B cell (primary cell): ENCODE data around the gene RAP2C. TPM values are rescaled to one million over a fixed set of nuclear protein-coding genes. Genes with fewer than 3 reads are reported as not detected.

ENCODE experiments used
- ATAC-seq: fragments of 200-7000 bp; cut with Tn5 transposase; one replicate; pipeline ENCODE4 v1.10.0; 2021; ENCODE audit warnings: low read depth, mild to moderate bottlenecking, moderate number of reproducible peaks, moderate library complexity
- CTCF ChIA-PET: fragments of 350-600 bp; sonication (Branson Sonifier 250); formaldehyde crosslinking; loops from one replicate; lab custom pipeline; 2021; ENCODE audit warnings: antibody characterized with exemption, inconsistent platforms; lab: Charles Lee
- POLR2A ChIA-PET: fragments of 350-600 bp; sonication (Branson Sonifier 250); formaldehyde crosslinking; loops from one replicate; lab custom pipeline; 2021; ENCODE audit warnings: antibody characterized with exemption; lab: Charles Lee
- DNase-seq: peaks from one replicate; pipeline ENCODE4 v3.0.0; 2013
- H2AFZ ChIP-seq: 2 replicates; pipeline ENCODE4 v1.6.1; 2012; ENCODE audit warnings: mild to moderate bottlenecking, low read depth, low read length; ENCODE audit not compliant: insufficient read depth, poor library complexity, severe bottlenecking
- H3K27ac ChIP-seq, 2 donors: 1 replicate in 1 of 2; 2 replicates in 1 of 2; pipeline ENCODE4 v1.5.1; 2012 to 2013; ENCODE audit warnings: low read length in 2 of 2, mild to moderate bottlenecking in 2 of 2, moderate library complexity in 1 of 2
- H3K27me3 ChIP-seq, 4 experiments: fragments of 200-600 bp in 1 of 4; sonication (generic) in 1 of 4; replicated peaks in 1 of 4; 1 replicate in 2 of 4; 2 replicates in 2 of 4; pipeline versions ENCODE4 v1.6.1 to v1.7.0; 2013 to 2016; ENCODE audit warnings: low read length in 3 of 4, mild to moderate bottlenecking in 2 of 4, mixed read lengths in 1 of 4, moderate library complexity in 1 of 4; ENCODE audit not compliant: insufficient read depth in 4 of 4, control insufficient read depth in 3 of 4; ENCODE audit errors: control extremely low read depth in 1 of 4
- H3K36me3 ChIP-seq, 2 experiments: replicated peaks in 1 of 2; 1 replicate in 1 of 2; 2 replicates in 1 of 2; pipeline versions ENCODE4 v1.6.1 to v1.7.1; 2013; ENCODE audit warnings: low read length in 1 of 2; ENCODE audit not compliant: insufficient read depth in 2 of 2, control insufficient read depth in 1 of 2; ENCODE audit errors: control extremely low read depth in 1 of 2, extremely low read depth in 1 of 2
- H3K4me1 ChIP-seq, 2 donors: fragments of 200-600 bp in 1 of 2; sonication (generic) in 1 of 2; 1 replicate in 1 of 2; 2 replicates in 1 of 2; pipeline versions ENCODE4 v1.5.1 to v1.6.1; 2013 to 2017; ENCODE audit warnings: low read length in 2 of 2; ENCODE audit not compliant: control insufficient read depth in 2 of 2, insufficient read depth in 2 of 2
- H3K4me2 ChIP-seq: replicated peaks from 2 replicates; pipeline ENCODE3; 2012; ENCODE audit warnings: mild to moderate bottlenecking, low read depth, low read length; ENCODE audit not compliant: poor library complexity, severe bottlenecking
- H3K4me3 ChIP-seq, 5 experiments: fragments of 200-600 bp in 1 of 5; sonication (generic) in 1 of 5; 1 replicate in 3 of 5; 2 replicates in 2 of 5; pipeline versions ENCODE4 v1.5.1 to v1.7.0; 2011 to 2016; ENCODE audit warnings: low read length in 4 of 5, mild to moderate bottlenecking in 4 of 5, low read depth in 2 of 5, control low read depth in 1 of 5, moderate library complexity in 1 of 5; ENCODE audit not compliant: insufficient read depth in 1 of 5; ENCODE audit errors: control extremely low read depth in 1 of 5, extremely low read depth in 1 of 5
- H3K79me2 ChIP-seq: fragments of 200-600 bp; sonication (generic); one replicate; pipeline ENCODE4 v1.6.0; 2016; ENCODE audit warnings: low read length; ENCODE audit not compliant: control insufficient read depth, insufficient read depth
- H3K9ac ChIP-seq: fragments of 200-600 bp; sonication (generic); 2 replicates; pipeline ENCODE4 v1.6.1; 2017; ENCODE audit warnings: mild to moderate bottlenecking, low read length, moderate library complexity
- H3K9me3 ChIP-seq, 3 donors: one replicate each; pipeline versions ENCODE4 v1.6.1 to v1.7.1; 2013; ENCODE audit warnings: low read length in 2 of 3; ENCODE audit not compliant: control insufficient read depth in 2 of 3, insufficient read depth in 1 of 3; ENCODE audit errors: control extremely low read depth in 1 of 3
- H4K20me1 ChIP-seq: 2 replicates; pipeline ENCODE4 v1.6.0; 2012; ENCODE audit warnings: mild to moderate bottlenecking, low read length; ENCODE audit not compliant: insufficient read depth, control insufficient read depth, poor library complexity, severe bottlenecking
- H3K27ac Mint-ChIP-seq: one replicate; pipeline ENCODE4 v1.8.0; 2021; ENCODE audit warnings: mixed read lengths
- H3K27me3 Mint-ChIP-seq: one replicate; pipeline ENCODE4 v1.8.0; 2021; ENCODE audit warnings: mixed read lengths
- H3K4me1 Mint-ChIP-seq: one replicate; pipeline ENCODE4 v1.8.0; 2021; ENCODE audit warnings: mixed read lengths
- H3K4me3 Mint-ChIP-seq: one replicate; pipeline ENCODE4 v1.8.0; 2021; ENCODE audit warnings: mixed read lengths
- H3K9me3 Mint-ChIP-seq: one replicate; pipeline ENCODE4 v1.8.0; 2022; ENCODE audit warnings: mixed read lengths; ENCODE audit not compliant: insufficient read depth
- EZH2 ChIP-seq: IDR thresholded peaks from 2 replicates; pipeline ENCODE4 v1.6.1; 2012; ENCODE audit warnings: borderline replicate concordance, low read depth, mild to moderate bottlenecking, moderate library complexity, low read length; ENCODE audit not compliant: insufficient read depth, poor library complexity, severe bottlenecking
- WGBS: methylation state at CpG from one replicate; pipeline ENCODE4 v1.1.5; 2013; ENCODE audit warnings: missing lambda C conversion rate; ENCODE audit not compliant: insufficient coverage; 5-methylcytosine and 5-hydroxymethylcytosine counted together
- intact Hi-C: fragments of 100-400 bp; cut with micrococcal nuclease; formaldehyde crosslinking; loops from one replicate; pipeline ENCODE4 v1.10.0; 2022
- polyA plus RNA-seq: library from polyadenylated mRNA; depleted of rRNA; stranded (reverse); fragments of >200 nt; gene quantifications from 2 replicates; pipeline ENCODE4 v1.2.3, GENCODE V29; 2012
- total RNA-seq, 2 donors: library from RNA; stranded (reverse); fragments of 120-200 nt in 1 of 2; gene quantifications; 1 replicate in 1 of 2; 2 replicates in 1 of 2; pipeline versions ENCODE4 v1.2.3 to v1.2.4, GENCODE V29; 2013 to 2022
- TF ChIP-seq, protein P1 (sequence below): fragments of 200-600 bp; IDR thresholded peaks from one replicate; pipeline ENCODE4 v1.8.0; 2022; ENCODE audit warnings: antibody characterized with exemption, mild to moderate bottlenecking

RAP2C gene
- total and polyA plus RNA-seq, 2 donors (not counting 1 experiment from before 2014, with no cell fraction given): 23.2 to 46.0 TPM

DNA sequence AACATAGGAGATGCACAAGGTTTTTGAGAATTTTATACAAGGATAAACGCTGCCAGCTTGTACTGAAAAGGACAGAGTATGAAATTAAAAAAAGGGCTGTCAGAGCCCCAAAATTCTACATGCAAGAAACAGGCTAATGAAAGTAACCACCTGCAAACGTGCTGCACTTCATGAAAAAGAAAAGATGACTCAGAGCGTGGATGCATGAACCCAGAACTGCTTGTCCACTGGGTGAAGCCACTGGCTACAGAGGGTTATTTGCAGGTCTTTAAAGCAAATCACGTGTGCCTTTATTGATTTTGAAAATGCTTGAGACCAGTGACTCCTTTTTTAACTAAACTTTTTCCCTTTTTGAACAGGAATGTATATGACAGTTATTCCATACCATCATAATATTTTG lies 66.1 kb downstream of the RAP2C start:
- DNase-seq (no peak), ATAC-seq (no peak)
- H3K9ac ChIP-seq: no peak overlapping the region
- H3K4me1 Mint-ChIP-seq: no peaks in the 10 kb centered on the region
- intact Hi-C loops: no loop called here
- H3K9me3 ChIP-seq: no peaks in the 10 kb centered on the region
- no peak for TF ChIP-seq EZH2
- TF ChIP-seq, protein P1, sequence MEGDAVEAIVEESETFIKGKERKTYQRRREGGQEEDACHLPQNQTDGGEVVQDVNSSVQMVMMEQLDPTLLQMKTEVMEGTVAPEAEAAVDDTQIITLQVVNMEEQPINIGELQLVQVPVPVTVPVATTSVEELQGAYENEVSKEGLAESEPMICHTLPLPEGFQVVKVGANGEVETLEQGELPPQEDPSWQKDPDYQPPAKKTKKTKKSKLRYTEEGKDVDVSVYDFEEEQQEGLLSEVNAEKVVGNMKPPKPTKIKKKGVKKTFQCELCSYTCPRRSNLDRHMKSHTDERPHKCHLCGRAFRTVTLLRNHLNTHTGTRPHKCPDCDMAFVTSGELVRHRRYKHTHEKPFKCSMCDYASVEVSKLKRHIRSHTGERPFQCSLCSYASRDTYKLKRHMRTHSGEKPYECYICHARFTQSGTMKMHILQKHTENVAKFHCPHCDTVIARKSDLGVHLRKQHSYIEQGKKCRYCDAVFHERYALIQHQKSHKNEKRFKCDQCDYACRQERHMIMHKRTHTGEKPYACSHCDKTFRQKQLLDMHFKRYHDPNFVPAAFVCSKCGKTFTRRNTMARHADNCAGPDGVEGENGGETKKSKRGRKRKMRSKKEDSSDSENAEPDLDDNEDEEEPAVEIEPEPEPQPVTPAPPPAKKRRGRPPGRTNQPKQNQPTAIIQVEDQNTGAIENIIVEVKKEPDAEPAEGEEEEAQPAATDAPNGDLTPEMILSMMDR: no peak
- H3K36me3 ChIP-seq: no peaks in the 10 kb centered on the region
- WGBS: no CpG with 5 or more reads among the region's 4 CpGs
- no peak overlapping the region for H3K27ac Mint-ChIP-seq
- H3K27me3 Mint-ChIP-seq: no peaks in the 10 kb centered on the region
- POLR2A ChIA-PET: no interaction called here
- no peaks in the 10 kb centered on the region for H3K9me3 Mint-ChIP-seq
- no peak overlapping the region for H3K4me3 Mint-ChIP-seq
- no peak overlapping the region for H3K27ac ChIP-seq
- no peaks in the 10 kb centered on the region for H4K20me1 ChIP-seq
- H3K4me1 ChIP-seq: no peaks in the 10 kb centered on the region
- CTCF ChIA-PET: no interaction called here
- H2AFZ ChIP-seq: no peak overlapping the region
- no peak overlapping the region for H3K4me3 ChIP-seq
- no peak overlapping the region for H3K4me2 ChIP-seq
- no peaks in the 10 kb centered on the region for H3K79me2 ChIP-seq
- H3K27me3 ChIP-seq: no peaks in the 10 kb centered on the region

Other genes starting within 250 kb of the RAP2C start
- 32.1 and 34.6 TPM in 2 replicates for gene STK26, start 196.1 kb downstream of the RAP2C start, total RNA-seq
- 12.4 and 20.4 TPM in 2 replicates for gene STK26, start 196.1 kb downstream of the RAP2C start, polyA plus RNA-seq
- gene FRMD7, start 91.4 kb downstream of the RAP2C start, total RNA-seq: not detected in 2 replicates
- gene FRMD7, start 91.4 kb downstream of the RAP2C start, polyA plus RNA-seq: not detected in 2 replicates